Peyer's patch (tissue), 4 donors: ENCODE data around the gene ZRSR2. TPM values are rescaled to one million over a fixed set of nuclear protein-coding genes. Genes with fewer than 3 reads are reported as not detected.

Experiments
- DNase-seq, 3 donors: peaks; one replicate each; pipeline ENCODE4 v3.0.0-alpha.2; 2017 to 2019
- H3K27ac ChIP-seq, 4 donors: fragments of 200-600 bp; sonication (generic); one replicate each; pipeline ENCODE4 v1.5.1; 2016 to 2019
- H3K27me3 ChIP-seq, 2 donors: fragments of 200-600 bp; sonication (generic); one replicate each; pipeline ENCODE4 v1.5.1; 2019
- H3K36me3 ChIP-seq, 3 donors: fragments of 200-600 bp; sonication (generic); one replicate each; pipeline ENCODE4 v1.5.1; 2016 to 2019
- H3K4me1 ChIP-seq, 4 donors: fragments of 200-600 bp; sonication (generic); one replicate each; pipeline ENCODE4 v1.5.1; 2016 to 2019
- H3K4me3 ChIP-seq, 4 donors: fragments of 200-600 bp; sonication (generic); 1 replicate in 3 of 4; 2 replicates in 1 of 4; pipeline ENCODE4 v1.5.1; 2016 to 2019; ENCODE audit warnings: mild to moderate bottlenecking in 1 of 4
- H3K9me3 ChIP-seq, 4 donors: fragments of 200-600 bp; sonication (generic); one replicate each; pipeline ENCODE4 v1.5.1; 2016 to 2019; ENCODE audit warnings: mild to moderate bottlenecking in 1 of 4
- POLR2A ChIP-seq, 2 donors: fragments of 450-650 bp; IDR thresholded peaks; one replicate each; pipeline ENCODE4 v1.5.1; 2017; ENCODE audit warnings: antibody characterized with exemption in 2 of 2, mild to moderate bottlenecking in 2 of 2, moderate library complexity in 2 of 2
- total RNA-seq, 4 donors: library from RNA; depleted of rRNA; stranded (reverse); fragments of >200 nt; gene quantifications; one replicate each; pipeline ENCODE4 v1.1.0, GENCODE V29; 2016
- TF ChIP-seq, protein P1 (sequence below), 6 experiments: fragments of 450-650 bp in 4 of 6; fragments of 200-600 bp in 2 of 6; sonication (generic) in 1 of 6; IDR thresholded peaks; one replicate each; pipeline ENCODE4 v1.5.1; 2017 to 2019; ENCODE audit warnings: antibody characterized with exemption in 6 of 6, mild to moderate bottlenecking in 3 of 6, moderate library complexity in 1 of 6

ZRSR2 gene
- total RNA-seq, 4 donors from 2014 or later: 3.2 to 16.5 (median 5.8) TPM

DNA sequence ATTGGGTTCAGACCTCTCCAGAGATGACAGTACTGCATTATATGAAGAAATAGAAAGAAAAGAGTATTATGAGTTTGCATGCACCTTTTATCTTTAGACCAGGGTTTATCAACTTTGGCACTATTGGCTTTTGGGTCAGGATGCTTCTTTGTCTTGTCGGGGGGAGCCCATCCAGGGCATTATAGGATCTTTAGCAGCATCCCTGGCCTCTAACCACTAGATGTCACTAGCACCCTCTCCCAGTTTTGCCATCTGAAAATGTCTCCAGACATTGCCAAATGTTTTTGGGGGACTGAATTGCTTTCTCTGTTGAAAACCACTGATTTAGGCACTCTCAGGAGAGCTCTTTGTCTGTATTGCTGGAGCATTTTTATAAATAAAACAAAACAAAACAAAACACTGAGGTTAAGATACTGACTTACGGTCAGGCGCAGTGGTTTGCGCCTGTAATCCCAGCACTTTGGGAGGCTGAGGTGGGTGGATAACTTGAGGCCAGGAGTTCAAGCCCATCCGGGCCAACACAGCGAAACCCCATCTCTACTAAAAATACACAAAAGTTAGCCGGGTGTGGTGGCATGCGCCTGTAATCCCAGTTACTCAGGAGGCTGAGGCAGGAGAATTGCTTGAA lies 28.6 kb upstream of the ZRSR2 start:
- TF ChIP-seq, protein P1, sequence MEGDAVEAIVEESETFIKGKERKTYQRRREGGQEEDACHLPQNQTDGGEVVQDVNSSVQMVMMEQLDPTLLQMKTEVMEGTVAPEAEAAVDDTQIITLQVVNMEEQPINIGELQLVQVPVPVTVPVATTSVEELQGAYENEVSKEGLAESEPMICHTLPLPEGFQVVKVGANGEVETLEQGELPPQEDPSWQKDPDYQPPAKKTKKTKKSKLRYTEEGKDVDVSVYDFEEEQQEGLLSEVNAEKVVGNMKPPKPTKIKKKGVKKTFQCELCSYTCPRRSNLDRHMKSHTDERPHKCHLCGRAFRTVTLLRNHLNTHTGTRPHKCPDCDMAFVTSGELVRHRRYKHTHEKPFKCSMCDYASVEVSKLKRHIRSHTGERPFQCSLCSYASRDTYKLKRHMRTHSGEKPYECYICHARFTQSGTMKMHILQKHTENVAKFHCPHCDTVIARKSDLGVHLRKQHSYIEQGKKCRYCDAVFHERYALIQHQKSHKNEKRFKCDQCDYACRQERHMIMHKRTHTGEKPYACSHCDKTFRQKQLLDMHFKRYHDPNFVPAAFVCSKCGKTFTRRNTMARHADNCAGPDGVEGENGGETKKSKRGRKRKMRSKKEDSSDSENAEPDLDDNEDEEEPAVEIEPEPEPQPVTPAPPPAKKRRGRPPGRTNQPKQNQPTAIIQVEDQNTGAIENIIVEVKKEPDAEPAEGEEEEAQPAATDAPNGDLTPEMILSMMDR (IDR thresholded peaks at IDR 0.05): peak; percentile 24 to 63 (median 50)
- no peak for TF ChIP-seq POLR2A (IDR thresholded peaks at IDR 0.05)
- Histone ChIP-seq H3K9me3 (no peaks in the 10 kb centered on the region), H3K4me1 (no peaks in the 10 kb centered on the region), H3K4me3 (no peak overlapping the region), H3K27me3 (no peaks in the 10 kb centered on the region), H3K27ac (no peak overlapping the region), H3K36me3 (no peaks in the 10 kb centered on the region)
- peak in 1 of 3 donors; percentile 63 for DNase-seq

DNA sequence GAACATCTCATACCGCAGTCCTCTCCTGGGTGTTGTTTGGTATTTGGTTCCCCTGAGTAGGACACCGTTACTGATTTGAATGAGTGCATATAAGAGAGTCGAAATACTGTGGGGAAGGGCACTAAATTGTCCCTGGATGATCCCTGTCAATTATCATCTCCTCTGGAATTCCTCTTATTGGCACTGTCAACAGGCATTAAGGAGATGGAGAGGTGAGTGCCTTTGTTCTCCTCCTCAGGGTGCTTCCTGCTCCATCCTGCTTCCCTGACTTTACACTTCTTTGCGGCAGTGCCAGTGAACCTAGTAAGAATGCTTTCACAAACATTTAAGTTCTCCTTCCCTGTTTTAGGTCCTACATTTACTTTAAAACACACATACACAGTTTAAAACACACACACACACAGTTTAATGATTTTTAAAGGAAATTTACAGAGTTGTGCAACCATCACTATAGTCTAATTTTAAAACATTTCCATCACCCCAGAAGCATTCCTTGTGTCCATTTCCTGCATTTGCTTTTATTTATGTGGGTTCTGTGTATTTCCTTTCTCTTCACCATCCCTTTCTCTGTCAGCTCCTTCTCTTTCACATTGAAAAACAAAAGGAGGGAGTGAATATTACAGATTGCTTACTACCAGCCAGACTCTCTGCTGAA lies 20.9 kb upstream of the ZRSR2 start:
- H3K4me1 ChIP-seq: no peaks in the 10 kb centered on the region
- no peak overlapping the region for H3K4me3 ChIP-seq
- no peaks in the 10 kb centered on the region for H3K9me3 ChIP-seq
- H3K36me3 ChIP-seq: no peaks in the 10 kb centered on the region
- DNase-seq: no peak
- TF ChIP-seq POLR2A (IDR thresholded peaks at IDR 0.05): no peak
- TF ChIP-seq, protein P1 (IDR thresholded peaks at IDR 0.05): no peak
- H3K27me3 ChIP-seq: no peaks in the 10 kb centered on the region
- H3K27ac ChIP-seq: no peak overlapping the region

DNA sequence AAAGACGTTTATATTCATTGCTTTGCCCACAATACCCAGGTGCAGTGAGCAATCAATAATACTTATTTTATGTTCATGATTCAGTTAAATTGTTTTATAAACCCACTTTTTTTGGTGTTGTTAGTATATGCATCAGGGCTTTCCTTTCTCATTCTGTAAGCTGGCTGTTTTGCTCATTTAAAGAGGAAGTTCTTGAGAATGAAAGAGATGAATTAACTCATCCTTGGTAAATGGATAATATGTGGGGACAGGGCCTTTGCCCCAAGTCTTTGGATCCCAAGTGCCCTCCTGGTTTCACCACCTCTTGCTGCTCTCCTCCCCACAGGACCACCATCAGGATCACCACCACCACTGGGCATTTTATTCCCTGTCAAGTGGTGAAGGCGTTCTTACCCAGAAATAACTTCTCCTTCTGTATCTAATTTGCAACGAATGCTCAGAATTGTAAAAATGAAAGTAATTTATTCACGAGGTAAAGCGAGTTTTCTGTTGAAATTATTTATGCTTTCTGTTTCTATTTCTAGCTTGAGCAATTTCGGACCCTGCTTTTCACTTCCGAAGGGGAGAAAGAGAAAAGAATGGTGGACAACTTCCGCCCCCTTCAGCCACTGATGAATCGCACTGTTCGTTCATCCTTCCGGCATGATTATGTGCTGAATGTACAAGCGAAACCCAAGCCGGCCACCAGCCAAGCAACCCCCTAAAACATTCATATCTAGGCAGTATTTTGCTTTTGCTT lies 8.2 kb upstream of the ZRSR2 start:
- Histone ChIP-seq H3K27ac (peak overlapping the region in 3 of 4 donors; percentile 50 to 66 (median 64)), H3K4me3 (peak overlapping the region in 3 of 4 donors; percentile 14 to 29 (median 22)), H3K36me3 (no peaks in the 10 kb centered on the region), H3K9me3 (no peaks in the 10 kb centered on the region), H3K27me3 (no peaks in the 10 kb centered on the region), H3K4me1 (no peaks in the 10 kb centered on the region)
- no peak for TF ChIP-seq POLR2A (IDR thresholded peaks at IDR 0.05)
- TF ChIP-seq, protein P1 (IDR thresholded peaks at IDR 0.05): no peak
- peak in 2 of 3 donors; percentile 50 to 59 for DNase-seq

DNA sequence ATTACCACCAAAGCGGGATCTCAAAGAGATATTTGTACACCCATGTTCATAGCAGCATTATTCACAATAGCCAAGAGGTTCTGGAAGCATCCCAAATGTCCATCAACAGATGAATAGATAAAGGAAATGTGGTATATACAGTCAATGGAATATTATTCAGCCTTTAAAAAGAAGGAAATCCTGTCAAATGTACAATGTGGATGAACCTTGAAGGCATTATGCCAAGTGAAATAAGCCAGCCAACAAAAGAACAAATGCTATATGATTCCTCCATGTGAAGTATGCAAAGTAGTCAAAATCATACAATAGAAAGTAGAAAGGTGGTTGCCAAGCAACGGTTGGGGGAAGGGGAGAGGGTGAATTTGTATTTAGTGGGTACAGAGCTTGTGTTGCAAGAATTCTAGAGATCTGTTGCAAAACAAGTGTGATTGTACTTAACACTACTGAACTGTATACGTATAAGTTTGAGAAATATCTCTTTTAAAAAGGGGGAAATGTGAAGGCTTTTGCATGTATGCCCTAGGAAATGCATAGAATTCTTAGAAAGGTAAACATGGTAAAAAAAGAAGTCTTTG lies 5.0 kb upstream of the ZRSR2 start:
- H3K27ac ChIP-seq: no peak overlapping the region
- TF ChIP-seq, protein P1 (IDR thresholded peaks at IDR 0.05): no peak
- TF ChIP-seq POLR2A (IDR thresholded peaks at IDR 0.05): no peak
- no peak for DNase-seq

DNA sequence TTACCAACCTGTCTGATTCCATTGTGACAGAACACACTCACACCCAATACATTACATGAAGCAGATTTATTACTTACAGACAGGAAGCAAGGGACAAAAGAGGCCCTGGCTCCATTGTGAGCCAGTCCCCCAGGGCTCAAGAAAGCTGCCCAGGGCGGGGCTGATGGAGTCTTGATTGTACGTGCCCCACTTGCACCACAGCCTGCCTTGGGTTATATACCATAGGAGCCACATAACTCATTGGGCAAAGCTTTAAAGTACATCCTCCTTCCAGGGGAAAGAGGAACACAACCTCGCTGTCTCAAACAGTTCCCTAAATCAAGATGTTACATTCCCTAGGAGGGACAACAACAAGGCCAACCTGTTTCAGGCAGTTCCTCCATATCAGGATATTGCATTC lies 3.4 kb upstream of the ZRSR2 start:
- Histone ChIP-seq H3K27ac (no peak overlapping the region), H3K27me3 (no peaks in the 10 kb centered on the region), H3K4me3 (no peak overlapping the region), H3K9me3 (no peaks in the 10 kb centered on the region), H3K4me1 (peaks cover 0 to 4% (median 0%) of the 10 kb centered on the region in 4 donors), H3K36me3 (no peaks in the 10 kb centered on the region)
- TF ChIP-seq POLR2A (IDR thresholded peaks at IDR 0.05): no peak
- TF ChIP-seq, protein P1 (IDR thresholded peaks at IDR 0.05): no peak
- no peak for DNase-seq

More for the DNA sequence above, 5.0 kb upstream of the ZRSR2 start:
- no peak overlapping the region for H3K4me3 ChIP-seq
- no peaks in the 10 kb centered on the region for H3K9me3 ChIP-seq
- H3K36me3 ChIP-seq: no peaks in the 10 kb centered on the region
- peaks cover 0 to 4% (median 0%) of the 10 kb centered on the region in 4 donors for H3K4me1 ChIP-seq
- no peaks in the 10 kb centered on the region for H3K27me3 ChIP-seq
